Spleen (tissue), 11 donors: ENCODE data around the gene COL26A1. TPM values are rescaled to one million over a fixed set of nuclear protein-coding genes. Genes with fewer than 3 reads are reported as not detected.

Experiments
- DNase-seq: peaks from one replicate; pipeline ENCODE4 v3.0.0-alpha.2; 2020
- H3K27ac ChIP-seq, 8 donors: fragments of 200-600 bp; sonication (generic) in 7 of 8; 1 replicate in 4 of 8; 2 replicates in 4 of 8; pipeline versions ENCODE4 v1.5.0 to v1.8.0; 2016 to 2021; ENCODE audit warnings: inconsistent platforms in 4 of 8, mild to moderate bottlenecking in 4 of 8, moderate library complexity in 1 of 8
- H3K27me3 ChIP-seq, 7 donors: fragments of 200-600 bp; sonication (generic) in 6 of 7; replicated peaks in 1 of 7; 1 replicate in 4 of 7; 2 replicates in 3 of 7; pipeline versions ENCODE4 v1.5.0 to v1.8.0; 2016 to 2021; ENCODE audit warnings: inconsistent platforms in 3 of 7, mild to moderate bottlenecking in 1 of 7
- H3K36me3 ChIP-seq, 6 donors: fragments of 200-600 bp; sonication (generic) in 5 of 6; 1 replicate in 4 of 6; 2 replicates in 2 of 6; pipeline versions ENCODE4 v1.5.0 to v1.8.0; 2016 to 2021; ENCODE audit warnings: inconsistent platforms in 2 of 6
- H3K4me1 ChIP-seq, 6 donors: fragments of 200-600 bp; sonication (generic) in 5 of 6; 1 replicate in 3 of 6; 2 replicates in 3 of 6; pipeline versions ENCODE4 v1.5.0 to v1.8.0; 2016 to 2021; ENCODE audit warnings: inconsistent platforms in 3 of 6
- H3K4me3 ChIP-seq, 8 donors: fragments of 200-600 bp; sonication (generic) in 7 of 8; 1 replicate in 4 of 8; 2 replicates in 4 of 8; pipeline versions ENCODE4 v1.5.0 to v1.8.0; 2016 to 2021; ENCODE audit warnings: inconsistent platforms in 4 of 8, mild to moderate bottlenecking in 4 of 8, moderate library complexity in 2 of 8
- H3K9me3 ChIP-seq, 8 donors: fragments of 200-600 bp; sonication (generic) in 7 of 8; 1 replicate in 4 of 8; 2 replicates in 4 of 8; pipeline versions ENCODE4 v1.5.0 to v1.8.0; 2016 to 2021; ENCODE audit warnings: inconsistent platforms in 4 of 8
- CTCF ChIP-seq, 11 experiments: fragments of 200-600 bp in 7 of 11; fragments of 450-650 bp in 4 of 11; sonication (generic) in 4 of 11; IDR thresholded peaks in 8 of 11; conservative IDR thresholded peaks in 3 of 11; 1 replicate in 7 of 11; 2 replicates in 4 of 11; pipeline versions ENCODE4 v1.4.0 to v1.8.0; 2016 to 2021; ENCODE audit warnings: antibody characterized with exemption in 11 of 11, inconsistent platforms in 4 of 11, mild to moderate bottlenecking in 1 of 11
- POLR2A ChIP-seq, 3 donors: fragments of 450-650 bp; IDR thresholded peaks; one replicate each; pipeline ENCODE4 v1.5.1; 2017; ENCODE audit warnings: antibody characterized with exemption in 3 of 3, mild to moderate bottlenecking in 1 of 3
- POLR2AphosphoS5 ChIP-seq, 3 donors: sonication (generic); formaldehyde crosslinking; IDR thresholded peaks; one replicate each; pipeline ENCODE4 v1.5.1; 2017; ENCODE audit warnings: antibody characterized with exemption in 3 of 3
- WGBS, 5 donors: extraction: QIAGEN DNeasy Blood & Tissue Kit in 3 of 5; methylation state at CpG; one replicate each; pipeline versions ENCODE4 v1.1.5 to v1.1.7; 2013 to 2018; 5-methylcytosine and 5-hydroxymethylcytosine counted together
- intact Hi-C: fragments of 100-400 bp; cut with DNase I; formaldehyde crosslinking; loops from one replicate; pipeline ENCODE4 v1.15.0; 2023; ENCODE audit warnings: low total_unique reads
- polyA plus RNA-seq, 3 donors: library from polyadenylated mRNA; stranded (reverse); fragments of 200-250 nt; gene quantifications; one replicate each; pipeline ENCODE4 v1.2.1, GENCODE V29; 2013
- total RNA-seq, 7 donors: library from RNA; depleted of rRNA in 3 of 7; stranded (reverse); fragments of >200 nt in 3 of 7; fragmentation: NEBNext Ultra II Directional in 4 of 7; extraction: Animal tissue kit (Norgen Biotek cat#: 25700) in 4 of 7; gene quantifications; one replicate each; pipeline versions ENCODE4 v1.1.0 to v1.2.1, GENCODE V29; 2016 to 2021
- donor health status: healthy with polysubstance abuse.
- donor health status: DM: no; HTN: no; CAD: no; lungs with moderate emphysema.
- donor health status: DM: no; HTN: no; CAD: no.
- donor health status: Bipolar disorder and iron deficiency.
- donor health status: healthy.
- donor health status: DM: no; HTN: no; CAD: no.
- donor health status: DM: yes; HTN: yes; CAD: no.

COL26A1 gene
- total and polyA plus RNA-seq, 10 donors: 0.15 to 0.32 (median 0.22) TPM; not detected in 4

GRCh38 chr7:101435461-101436220 is 73.0 kb downstream of the COL26A1 start:
- Histone ChIP-seq H3K4me1 (no peaks in the 10 kb centered on the region), H3K4me3 (no peak overlapping the region), H3K9me3 (no peaks in the 10 kb centered on the region), H3K27ac (no peak overlapping the region), H3K36me3 (no peaks in the 10 kb centered on the region), H3K27me3 (peaks cover 0 to 64% (median 8%) of the 10 kb centered on the region in 7 donors)
- 62 to 80% (median 67%) methylated on average over 20 to 22 of the region's 22 CpGs for WGBS, 5 donors
- TF ChIP-seq POLR2A (IDR thresholded peaks at IDR 0.05) (no peak), CTCF (IDR thresholded peaks at IDR 0.05 in 8 of 11, conservative IDR thresholded peaks at IDR 0.05 in 3 of 11) (no peak), POLR2AphosphoS5 (IDR thresholded peaks at IDR 0.05) (no peak)
- no peak for DNase-seq
- intact Hi-C loops: no loop called here

- no peak overlapping the region for H3K27ac ChIP-seq
- H3K36me3 ChIP-seq: no peaks in the 10 kb centered on the region
- 26 to 38% (median 32%) methylated on average over 14 to 15 of the region's 15 CpGs for WGBS, 5 donors
- no peaks in the 10 kb centered on the region for H3K9me3 ChIP-seq
- DNase-seq: no peak
- H3K27me3 ChIP-seq: peaks cover 0 to 63% (median 8%) of the 10 kb centered on the region in 7 donors
- H3K4me3 ChIP-seq: no peak overlapping the region
- TF ChIP-seq POLR2AphosphoS5 (IDR thresholded peaks at IDR 0.05): no peak
- TF ChIP-seq POLR2A (IDR thresholded peaks at IDR 0.05): no peak
- no peak for TF ChIP-seq CTCF (IDR thresholded peaks at IDR 0.05 in 8 of 11, conservative IDR thresholded peaks at IDR 0.05 in 3 of 11)
- H3K4me1 ChIP-seq: no peaks in the 10 kb centered on the region
- intact Hi-C loops: no loop called here
These were observed 73.6 kb downstream of the COL26A1 start for GRCh38 chr7:101436221-101436735.

- TF ChIP-seq CTCF (IDR thresholded peaks at IDR 0.05 in 8 of 11, conservative IDR thresholded peaks at IDR 0.05 in 3 of 11): no peak
- no peak for TF ChIP-seq POLR2A (IDR thresholded peaks at IDR 0.05)
- TF ChIP-seq POLR2AphosphoS5 (IDR thresholded peaks at IDR 0.05): no peak
- Histone ChIP-seq H3K27me3 (peaks cover 0 to 61% (median 8%) of the 10 kb centered on the region in 7 donors), H3K27ac (no peak overlapping the region), H3K36me3 (no peaks in the 10 kb centered on the region), H3K4me3 (no peak overlapping the region), H3K9me3 (no peaks in the 10 kb centered on the region), H3K4me1 (no peaks in the 10 kb centered on the region)
- 75 to 82% (median 81%) methylated on average over 19 of the region's 19 CpGs for WGBS, 5 donors
- DNase-seq: no peak
- intact Hi-C loops: no loop called here
These were observed 74.3 kb downstream of the COL26A1 start for GRCh38 chr7:101436857-101437576.

GRCh38 chr7:101441890-101442289 is 79.2 kb downstream of the COL26A1 start:
- no peak for DNase-seq
- H3K27me3 ChIP-seq: peaks cover 0 to 30% (median 0%) of the 10 kb centered on the region in 7 donors
- H3K27ac ChIP-seq: no peak overlapping the region
- no peak overlapping the region for H3K4me3 ChIP-seq
- H3K4me1 ChIP-seq: no peaks in the 10 kb centered on the region
- TF ChIP-seq POLR2A (IDR thresholded peaks at IDR 0.05) (no peak), POLR2AphosphoS5 (IDR thresholded peaks at IDR 0.05) (no peak)
- H3K36me3 ChIP-seq: no peaks in the 10 kb centered on the region
- 75 to 88% (median 78%) methylated on average over 6 to 7 of the region's 7 CpGs for WGBS, 5 donors
- H3K9me3 ChIP-seq: no peaks in the 10 kb centered on the region
- intact Hi-C loops: no loop called here
